Hepatocyte (in vitro differentiated cells): Measurements from ENCODE around the gene DDX10. TPM values are rescaled to one million over a fixed set of nuclear protein-coding genes. Genes with fewer than 3 reads are reported as not detected.

Experiments
- DNase-seq: peaks from one replicate; pipeline ENCODE4 v3.0.0-alpha.2; 2016; ENCODE audit warnings: low spot score
- H2AFZ ChIP-seq: fragments of 200-600 bp; sonication (generic); 2 replicates; pipeline ENCODE4 v1.6.0; 2016; ENCODE audit warnings: antibody characterized with exemption, mild to moderate bottlenecking
- H3K27ac ChIP-seq: fragments of 200-600 bp; sonication (generic); 2 replicates; pipeline ENCODE4 v1.5.1; 2016; ENCODE audit warnings: mild to moderate bottlenecking
- H3K27me3 ChIP-seq: fragments of 200-600 bp; sonication (generic); 2 replicates; pipeline ENCODE4 v1.6.1; 2016
- H3K36me3 ChIP-seq: fragments of 200-600 bp; sonication (generic); replicated peaks from 2 replicates; pipeline ENCODE4 v1.5.1; 2016; ENCODE audit warnings: low read depth; ENCODE audit not compliant: insufficient read depth
- H3K4me1 ChIP-seq: fragments of 200-600 bp; sonication (generic); 2 replicates; pipeline ENCODE4 v1.5.1; 2016; ENCODE audit warnings: mild to moderate bottlenecking, moderate library complexity; ENCODE audit not compliant: insufficient read depth
- H3K4me2 ChIP-seq: fragments of 200-600 bp; sonication (generic); 2 replicates; pipeline ENCODE4 v1.6.0; 2016
- H3K4me3 ChIP-seq: fragments of 200-600 bp; sonication (generic); 2 replicates; pipeline ENCODE4 v1.5.1; 2016; ENCODE audit warnings: mild to moderate bottlenecking
- H3K79me2 ChIP-seq: fragments of 200-600 bp; sonication (generic); 2 replicates; pipeline ENCODE4 v1.6.0; 2017; ENCODE audit warnings: mild to moderate bottlenecking
- H3K9me2 ChIP-seq: fragments of 200-600 bp; sonication (generic); replicated peaks from 2 replicates; pipeline ENCODE4 v1.6.0; 2017; ENCODE audit warnings: mild to moderate bottlenecking; ENCODE audit not compliant: insufficient read depth
- H3K9me3 ChIP-seq: fragments of 200-600 bp; sonication (generic); 2 replicates; pipeline ENCODE4 v1.5.1; 2016; ENCODE audit warnings: low read depth, mild to moderate bottlenecking
- H4K20me1 ChIP-seq: fragments of 200-600 bp; sonication (generic); 2 replicates; pipeline ENCODE4 v1.6.0; 2016; ENCODE audit warnings: mild to moderate bottlenecking; ENCODE audit not compliant: insufficient read depth, poor library complexity, severe bottlenecking
- EZH2 ChIP-seq: fragments of 200-600 bp; sonication (generic); IDR thresholded peaks from 2 replicates; pipeline ENCODE4 v1.6.1; 2016; ENCODE audit warnings: antibody characterized with exemption, mild to moderate bottlenecking, borderline replicate concordance
- EZH2phosphoT487 ChIP-seq: fragments of 200-600 bp; sonication (generic); IDR thresholded peaks from one replicate; pipeline ENCODE4 v1.6.1; 2018; ENCODE audit warnings: antibody characterized with exemption, mild to moderate bottlenecking, low read depth, moderate library complexity; ENCODE audit not compliant: unreplicated experiment, severe bottlenecking
- WGBS: methylation state at CpG from one replicate; pipeline ENCODE4 v1.1.6; 2016; ENCODE audit warnings: low lambda C conversion rate; ENCODE audit errors: missing lambda C conversion rate; 5-methylcytosine and 5-hydroxymethylcytosine counted together
- polyA plus RNA-seq: library from polyadenylated mRNA; unstranded; fragments of >200 nt; fragmentation: Nextera tagmentation; extraction: Ambion mirVana; gene quantifications from 2 replicates; pipeline ENCODE4 v1.2.1, GENCODE V29; 2016
- total RNA-seq: library from RNA; depleted of rRNA; stranded (reverse); fragments of >200 nt; gene quantifications from 2 replicates; pipeline ENCODE4 v1.2.3, GENCODE V29; 2014
- TF ChIP-seq, protein P1 (sequence below): fragments of 200-600 bp; sonication (generic); IDR thresholded peaks from 2 replicates; pipeline ENCODE4 v1.5.1; 2016; ENCODE audit warnings: antibody characterized with exemption, mild to moderate bottlenecking; ENCODE audit not compliant: poor library complexity

The DDX10 gene
- total and polyA plus RNA-seq, 2 experiments from 2014 or later: 9.6 to 13.9 TPM

DNA sequence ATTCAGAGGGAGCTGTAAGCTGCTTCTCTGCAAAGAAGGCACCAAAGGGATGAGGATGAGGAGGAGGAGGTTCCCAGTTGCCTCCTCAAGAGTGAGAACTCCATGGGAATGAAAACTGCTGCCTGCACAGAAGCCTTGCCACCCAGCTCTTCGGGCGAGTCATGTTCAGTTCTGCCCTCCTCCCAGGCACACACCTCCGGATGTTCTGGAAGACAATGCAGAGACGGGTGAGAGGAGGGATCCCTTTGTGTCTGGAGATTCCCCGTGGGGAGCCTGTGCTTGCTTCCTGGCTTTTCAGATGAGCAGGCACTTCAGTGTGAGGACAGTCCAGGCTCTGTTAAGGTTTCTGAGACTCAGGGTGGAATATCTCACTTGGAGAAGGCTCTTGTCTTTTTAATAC lies 295.6 kb downstream of the DDX10 start:
- Histone ChIP-seq H3K9me2 (no peaks in the 10 kb centered on the region), H3K4me1 (peaks cover 9% of the 10 kb centered on the region), H3K27ac (no peak overlapping the region), H4K20me1 (no peaks in the 10 kb centered on the region), H3K9me3 (no peaks in the 10 kb centered on the region), H2AFZ (no peak overlapping the region), H3K4me2 (no peak overlapping the region), H3K79me2 (no peaks in the 10 kb centered on the region), H3K27me3 (no peaks in the 10 kb centered on the region), H3K4me3 (no peak overlapping the region), H3K36me3 (no peaks in the 10 kb centered on the region)
- WGBS: 58% methylated on average over 5 of the region's 5 CpGs
- no peak for DNase-seq
- TF ChIP-seq EZH2phosphoT487 (no peak), EZH2 (no peak)
- TF ChIP-seq, protein P1, sequence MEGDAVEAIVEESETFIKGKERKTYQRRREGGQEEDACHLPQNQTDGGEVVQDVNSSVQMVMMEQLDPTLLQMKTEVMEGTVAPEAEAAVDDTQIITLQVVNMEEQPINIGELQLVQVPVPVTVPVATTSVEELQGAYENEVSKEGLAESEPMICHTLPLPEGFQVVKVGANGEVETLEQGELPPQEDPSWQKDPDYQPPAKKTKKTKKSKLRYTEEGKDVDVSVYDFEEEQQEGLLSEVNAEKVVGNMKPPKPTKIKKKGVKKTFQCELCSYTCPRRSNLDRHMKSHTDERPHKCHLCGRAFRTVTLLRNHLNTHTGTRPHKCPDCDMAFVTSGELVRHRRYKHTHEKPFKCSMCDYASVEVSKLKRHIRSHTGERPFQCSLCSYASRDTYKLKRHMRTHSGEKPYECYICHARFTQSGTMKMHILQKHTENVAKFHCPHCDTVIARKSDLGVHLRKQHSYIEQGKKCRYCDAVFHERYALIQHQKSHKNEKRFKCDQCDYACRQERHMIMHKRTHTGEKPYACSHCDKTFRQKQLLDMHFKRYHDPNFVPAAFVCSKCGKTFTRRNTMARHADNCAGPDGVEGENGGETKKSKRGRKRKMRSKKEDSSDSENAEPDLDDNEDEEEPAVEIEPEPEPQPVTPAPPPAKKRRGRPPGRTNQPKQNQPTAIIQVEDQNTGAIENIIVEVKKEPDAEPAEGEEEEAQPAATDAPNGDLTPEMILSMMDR: no peak

DNA sequence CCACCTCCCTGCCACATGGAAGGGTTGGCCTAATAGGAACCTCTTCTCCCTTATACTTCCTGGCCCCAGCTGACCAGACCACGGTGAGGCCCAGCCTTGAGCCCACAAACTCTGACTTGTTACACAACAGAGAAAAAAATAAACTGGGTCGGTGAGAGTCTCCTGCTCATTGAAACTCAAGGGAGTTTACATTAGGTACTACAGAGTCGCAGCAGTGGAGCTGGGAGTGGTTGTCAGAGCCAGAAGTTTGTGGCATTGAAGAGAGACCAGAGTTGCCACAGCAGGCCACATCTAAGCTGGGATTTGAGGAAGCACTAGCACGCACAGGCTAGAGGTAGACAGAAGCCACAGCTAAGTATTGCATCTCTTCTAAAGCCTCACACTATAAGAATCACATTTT lies 296.2 kb downstream of the DDX10 start:
- no peaks in the 10 kb centered on the region for H3K9me2 ChIP-seq
- no peak overlapping the region for H3K27ac ChIP-seq
- 65% methylated on average over 4 of the region's 4 CpGs for WGBS
- H3K36me3 ChIP-seq: no peaks in the 10 kb centered on the region
- H4K20me1 ChIP-seq: no peaks in the 10 kb centered on the region
- H2AFZ ChIP-seq: no peak overlapping the region
- H3K4me1 ChIP-seq: peaks cover 9% of the 10 kb centered on the region
- no peak for DNase-seq
- TF ChIP-seq EZH2phosphoT487: no peak
- TF ChIP-seq EZH2: no peak
- TF ChIP-seq, protein P1: no peak
- H3K4me3 ChIP-seq: no peak overlapping the region
- H3K27me3 ChIP-seq: no peaks in the 10 kb centered on the region
- no peak overlapping the region for H3K4me2 ChIP-seq
- H3K9me3 ChIP-seq: no peaks in the 10 kb centered on the region
- no peaks in the 10 kb centered on the region for H3K79me2 ChIP-seq

GRCh38 chr11:108963118-108963517 lies 298.2 kb downstream of the DDX10 start:
- H3K4me2 ChIP-seq: no peak overlapping the region
- WGBS: 90% methylated on average over 4 of the region's 4 CpGs
- no peaks in the 10 kb centered on the region for H3K9me2 ChIP-seq
- H2AFZ ChIP-seq: no peak overlapping the region
- no peaks in the 10 kb centered on the region for H3K27me3 ChIP-seq
- H3K4me3 ChIP-seq: no peak overlapping the region
- no peaks in the 10 kb centered on the region for H3K79me2 ChIP-seq
- no peaks in the 10 kb centered on the region for H3K9me3 ChIP-seq
- no peak overlapping the region for H3K27ac ChIP-seq
- H3K36me3 ChIP-seq: no peaks in the 10 kb centered on the region
- TF ChIP-seq, protein P1: no peak
- no peak for TF ChIP-seq EZH2phosphoT487
- TF ChIP-seq EZH2: no peak
- no peaks in the 10 kb centered on the region for H4K20me1 ChIP-seq
- no peak for DNase-seq
- peaks cover 9% of the 10 kb centered on the region for H3K4me1 ChIP-seq
